HG02678 (cell line): ENCODE measurements around the gene PDK4.

ENCODE experiments used
- ATAC-seq: cut with Tn5 transposase; IDR thresholded peaks from one replicate; pipeline ENCODE4 v1.9.1; 2021; ENCODE audit warnings: mild to moderate bottlenecking, moderate library complexity; ENCODE audit not compliant: unreplicated experiment

Gene PDK4

DNA sequence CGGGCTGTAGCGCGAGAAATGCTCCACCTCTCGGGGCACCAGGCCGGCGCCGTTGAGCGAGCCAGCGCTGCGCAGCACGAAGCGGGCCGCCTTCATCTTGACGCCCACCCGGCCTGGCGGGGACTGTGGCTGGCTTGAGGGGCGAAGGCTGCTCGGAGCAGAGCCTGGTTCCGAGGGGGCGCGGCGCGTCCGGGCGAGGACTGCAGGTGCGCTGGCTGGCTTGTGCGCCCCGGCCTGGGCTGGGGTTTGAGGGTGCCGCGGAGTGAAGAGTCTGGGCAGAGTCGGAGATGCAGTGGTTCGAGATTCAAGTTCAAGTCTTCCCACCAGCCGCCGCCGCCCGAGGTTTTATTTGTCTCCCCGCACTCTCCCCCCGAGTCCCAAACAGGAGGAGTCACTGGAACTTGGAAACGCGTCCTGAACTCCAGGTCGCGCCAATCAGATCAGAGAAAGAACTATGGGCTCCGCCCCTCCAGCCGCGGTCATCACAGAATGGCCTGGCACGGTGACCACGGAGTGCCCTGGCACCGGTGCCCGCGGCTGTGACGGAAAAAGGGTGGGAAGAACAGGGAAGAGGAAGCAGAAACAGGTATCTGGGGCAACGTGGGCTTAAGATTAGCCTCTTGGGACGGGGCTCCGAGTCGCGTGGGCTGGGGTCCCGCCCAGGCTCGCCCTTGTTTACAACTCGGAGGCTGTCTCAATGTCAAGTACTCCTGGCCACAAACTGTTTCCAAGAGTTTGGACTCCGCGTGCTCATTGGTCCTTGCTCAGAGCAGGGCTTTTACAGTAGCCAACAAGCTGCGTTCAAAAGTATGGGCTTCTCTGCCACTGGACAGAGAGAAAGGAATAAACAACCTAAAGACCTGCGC is at the start of gene PDK4:
TSS of gene PDK4 (minus strand) at position 319 of the 866 bp plus-strand sequence. CDS start at position 96, 223 bp downstream.
- no peak for ATAC-seq

DNA sequence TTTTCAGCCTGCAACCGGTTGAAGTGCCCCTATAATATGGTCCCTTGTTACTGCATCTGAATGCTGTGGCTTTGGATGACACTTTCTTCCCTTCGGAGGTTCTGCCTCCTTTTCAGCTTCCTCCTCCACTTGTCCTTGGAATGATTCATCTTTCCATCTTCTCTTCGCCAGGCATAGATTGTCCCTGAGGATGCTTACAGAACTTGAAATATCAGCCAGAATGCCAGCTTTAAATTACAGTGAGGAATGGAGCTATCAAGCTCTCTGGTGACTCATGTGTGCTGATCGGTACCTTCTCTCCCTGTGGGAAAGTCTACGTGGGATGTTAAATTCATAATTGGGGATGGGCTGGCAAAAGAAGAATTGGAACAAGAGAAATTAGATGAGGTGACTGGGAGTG is 45.9 kb upstream of the PDK4 start:
- no peak for ATAC-seq

DNA sequence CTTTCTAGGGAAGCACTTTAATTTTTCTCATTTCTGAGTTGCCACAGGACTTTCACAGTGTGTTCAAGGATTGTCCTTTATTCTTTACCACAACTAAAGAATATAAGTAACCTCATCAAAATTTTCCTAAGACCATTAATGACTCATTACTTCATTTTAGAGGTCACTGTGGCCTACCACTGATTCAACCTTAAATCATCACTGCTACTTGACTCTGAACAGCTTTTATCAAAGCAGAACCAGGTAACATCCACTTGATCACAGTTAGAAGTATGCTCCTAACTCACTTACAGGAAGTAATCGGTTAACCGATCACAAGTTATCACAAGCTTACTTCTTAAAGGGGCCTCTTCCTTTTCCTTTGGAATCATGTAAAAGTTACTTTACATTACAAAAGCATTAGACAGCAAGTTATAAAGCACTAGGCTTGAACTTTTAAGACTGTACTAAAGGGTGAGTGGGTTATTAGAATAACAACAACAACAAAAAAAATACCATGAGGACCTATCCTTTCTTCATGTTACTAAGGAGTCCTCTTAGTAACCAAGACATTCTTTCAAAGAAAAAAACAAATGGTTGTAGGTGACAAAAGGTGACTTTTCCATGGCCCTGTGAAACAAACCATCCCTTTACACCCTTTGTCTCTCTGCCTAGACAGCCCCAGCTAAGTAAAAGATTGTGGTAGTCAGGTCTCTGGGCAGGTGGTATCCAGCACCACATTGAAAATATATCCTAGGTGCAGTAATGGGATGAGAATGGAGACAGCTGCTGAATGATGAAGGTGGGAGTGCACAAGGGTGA is 40.0 kb upstream of the PDK4 start:
- ATAC-seq, result no peak

DNA sequence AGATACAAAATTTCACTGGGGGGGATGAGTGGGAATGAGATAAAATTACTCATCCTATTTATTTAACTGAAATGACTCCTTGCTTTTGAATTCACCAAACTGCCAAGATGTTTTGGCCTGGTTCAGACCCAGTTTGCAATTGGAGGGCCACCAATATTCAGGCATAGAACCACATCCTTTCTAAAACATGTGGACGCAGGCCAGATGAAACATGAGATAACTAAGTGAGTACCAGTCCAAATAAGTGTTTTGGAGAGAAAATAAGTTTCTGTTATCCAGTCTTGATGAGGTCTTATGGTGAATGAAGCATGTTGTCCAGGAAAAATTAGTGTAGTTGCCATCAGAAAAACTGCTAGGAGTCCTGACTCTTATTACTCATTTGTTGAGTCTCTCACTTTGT is 36.3 kb upstream of the PDK4 start:
- no peak for ATAC-seq

DNA sequence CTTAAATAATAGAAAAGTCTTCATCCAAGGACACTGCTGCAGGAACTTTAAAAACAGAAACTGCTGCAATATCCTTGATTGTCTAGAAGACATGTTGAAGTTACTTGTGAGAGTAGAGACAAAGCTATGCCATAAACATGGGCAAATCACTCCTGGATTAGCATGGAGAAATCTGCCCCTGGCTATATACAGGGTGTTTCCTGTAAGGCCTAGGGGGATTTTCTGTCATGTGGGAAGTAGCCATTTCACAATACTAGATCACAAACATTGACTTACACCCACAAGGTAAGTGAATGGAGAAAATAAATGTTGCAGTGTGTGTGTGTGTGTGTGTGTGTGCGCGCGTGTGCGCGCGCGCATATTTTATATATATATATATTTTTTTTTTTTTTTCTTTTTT is 35.2 kb upstream of the PDK4 start:
- no peak for ATAC-seq

DNA sequence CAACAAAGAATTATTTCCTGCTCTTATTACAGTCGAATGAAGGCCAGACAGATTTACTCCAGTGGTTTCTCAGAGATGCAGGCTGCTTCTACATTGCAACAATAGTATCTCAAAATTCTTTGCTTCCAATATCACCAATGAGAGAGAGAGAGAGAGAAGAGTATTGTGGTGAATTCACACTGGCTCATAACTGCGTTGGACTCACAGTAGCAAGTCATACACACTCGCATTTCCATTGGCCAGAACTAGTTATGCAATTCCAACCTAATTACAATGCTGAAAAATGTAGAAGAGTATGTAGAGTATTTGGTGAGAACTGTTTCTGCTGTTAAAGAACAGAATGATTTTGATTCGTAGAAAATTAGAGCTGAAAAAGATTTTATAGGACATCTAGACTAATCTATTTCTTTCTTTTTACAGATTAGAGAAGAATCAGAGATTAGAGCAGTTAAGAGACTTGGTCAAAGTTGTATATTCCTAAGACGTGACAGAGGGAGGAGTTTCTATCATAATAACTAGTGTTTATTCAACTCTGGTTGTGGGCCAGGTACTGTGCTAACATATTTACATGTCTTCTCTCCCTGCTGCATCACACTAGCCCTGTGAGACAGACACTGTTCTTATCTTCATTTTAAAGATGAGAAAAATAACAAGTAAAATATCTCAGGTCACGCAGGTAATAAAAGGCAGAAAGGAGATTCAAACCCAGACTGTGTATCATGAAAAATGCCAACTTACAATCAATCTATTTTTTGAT is 34.6 kb upstream of the PDK4 start:
- ATAC-seq, result no peak

DNA sequence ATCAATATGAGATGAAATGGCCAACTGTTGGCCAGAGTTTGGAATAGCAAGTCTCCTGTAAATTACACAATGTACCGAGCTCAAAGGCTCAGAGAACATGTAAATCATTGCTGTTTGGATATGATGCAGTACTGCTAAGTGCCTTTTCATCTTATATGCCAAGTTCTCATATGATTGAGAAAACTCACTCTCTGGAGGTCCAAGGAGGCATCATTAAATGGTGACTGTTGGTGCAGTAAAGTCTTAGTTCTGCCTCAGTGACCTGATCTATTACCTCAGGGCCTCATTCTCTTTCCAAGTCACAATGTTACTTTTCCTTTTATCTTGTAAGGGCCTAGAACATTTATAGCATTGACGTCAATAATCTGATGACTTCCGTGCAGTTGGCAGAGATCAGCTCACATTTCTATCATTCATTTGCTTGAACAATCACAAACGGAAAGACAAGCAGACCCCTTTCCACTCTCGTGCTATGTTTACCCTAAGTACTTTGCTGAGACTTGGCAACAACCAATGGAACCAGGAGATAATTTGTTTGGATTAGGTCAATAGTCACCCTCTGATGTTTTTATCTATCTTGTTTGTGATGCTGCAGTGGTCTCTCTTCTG is 32.6 kb upstream of the PDK4 start:
- ATAC-seq, result no peak

DNA sequence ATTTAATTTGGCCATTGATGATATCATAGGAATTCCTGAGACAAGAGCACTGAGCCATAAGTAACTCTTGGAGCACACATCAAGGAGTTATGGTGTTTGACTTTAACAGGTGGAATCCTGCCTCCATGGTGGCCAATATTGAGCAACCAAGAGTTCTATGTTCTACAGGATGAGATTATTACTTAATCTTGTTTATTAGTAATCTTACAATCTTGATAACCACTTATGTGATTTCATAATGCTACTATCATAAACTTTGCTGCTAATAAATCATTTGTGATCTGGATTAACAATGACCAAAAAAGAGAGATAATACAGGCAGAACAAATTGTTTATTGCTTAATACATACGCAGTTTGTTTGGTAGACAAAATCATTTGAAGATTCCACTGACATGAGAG is 27.5 kb upstream of the PDK4 start:
- no peak for ATAC-seq

DNA sequence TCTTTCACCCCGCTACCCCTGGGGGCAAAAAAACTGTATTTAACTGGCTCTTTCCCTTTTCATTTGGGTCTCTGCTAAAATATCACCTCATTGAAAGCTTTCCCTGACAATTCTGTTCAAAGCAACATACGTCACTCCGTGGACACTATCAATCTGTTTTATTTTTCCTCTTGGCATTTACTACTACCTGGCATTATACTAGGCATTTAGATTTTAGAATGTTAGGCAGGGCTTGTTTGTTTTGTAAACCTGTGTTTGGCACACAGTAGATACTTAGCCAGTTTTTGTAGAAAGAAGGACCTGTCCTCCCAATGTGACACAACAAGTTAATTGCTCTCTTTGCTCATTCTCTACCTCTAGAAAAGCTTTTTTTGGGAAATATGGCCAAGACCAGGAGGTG is 26.5 kb upstream of the PDK4 start:
- no peak for ATAC-seq

DNA sequence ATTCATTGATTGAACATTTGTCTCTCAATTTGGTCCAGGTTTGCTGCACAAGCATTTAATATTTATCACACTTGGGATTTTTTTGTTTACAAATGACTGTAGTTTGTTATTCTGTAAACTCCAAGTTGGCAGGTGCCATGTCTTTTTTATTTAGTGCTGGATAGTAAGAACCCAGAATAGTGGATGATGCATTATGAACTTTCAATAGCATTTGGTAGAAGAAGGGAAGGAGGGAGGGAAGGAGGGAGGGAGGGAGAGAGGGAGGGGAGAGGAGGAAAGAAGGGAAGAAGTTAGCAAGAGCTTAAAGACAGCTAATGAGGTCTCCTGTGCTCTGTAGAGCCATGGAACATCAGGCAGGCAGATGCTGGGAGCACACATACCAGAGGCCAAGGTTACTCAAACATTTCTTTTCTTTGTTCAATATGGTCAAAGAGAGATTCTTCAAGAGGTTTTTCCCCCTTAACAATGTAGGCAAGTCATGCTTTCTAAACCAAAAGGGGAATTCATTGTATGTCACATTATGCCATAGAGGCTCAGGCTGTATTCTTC is 25.8 kb upstream of the PDK4 start:
- ATAC-seq, result no peak

DNA sequence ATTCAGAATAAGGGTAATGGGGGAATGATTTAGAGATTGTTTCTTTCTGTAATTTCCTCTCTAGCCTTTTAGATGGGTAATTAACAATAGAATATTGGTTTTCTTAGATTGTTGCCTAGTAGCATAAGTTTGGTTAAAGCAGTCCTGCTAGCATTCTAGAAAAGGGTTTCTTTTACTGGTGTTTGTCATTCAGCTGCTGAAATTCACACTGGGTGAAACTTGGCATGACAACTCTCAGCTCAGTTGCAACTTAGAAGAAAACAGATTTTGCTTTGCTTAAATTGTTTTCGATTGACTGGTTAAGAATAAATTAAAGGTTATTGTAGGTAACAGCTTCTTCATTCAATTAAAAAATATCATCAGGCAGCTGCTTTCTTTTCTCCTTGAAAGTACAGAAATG is 25.1 kb upstream of the PDK4 start:
- ATAC-seq, result no peak

DNA sequence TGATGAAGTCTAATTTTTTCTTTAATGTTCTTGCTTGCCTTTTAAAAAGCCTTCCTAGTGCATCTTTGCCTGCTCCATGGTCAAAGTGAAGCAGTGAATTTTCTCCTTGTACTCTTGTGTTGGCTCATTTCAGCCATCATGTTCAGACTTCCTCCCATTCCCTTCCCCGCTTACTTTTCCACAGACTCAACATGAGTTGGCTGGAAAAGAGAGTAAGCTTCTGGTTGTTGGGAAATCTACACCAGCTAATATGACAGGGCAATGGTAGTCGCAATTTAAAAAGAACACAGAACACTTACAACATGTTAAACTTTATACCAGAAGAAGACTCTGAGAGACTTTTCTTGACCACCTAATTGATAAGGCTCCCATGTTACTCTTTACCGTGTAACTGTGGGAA is 24.3 kb upstream of the PDK4 start:
- ATAC-seq, result no peak

DNA sequence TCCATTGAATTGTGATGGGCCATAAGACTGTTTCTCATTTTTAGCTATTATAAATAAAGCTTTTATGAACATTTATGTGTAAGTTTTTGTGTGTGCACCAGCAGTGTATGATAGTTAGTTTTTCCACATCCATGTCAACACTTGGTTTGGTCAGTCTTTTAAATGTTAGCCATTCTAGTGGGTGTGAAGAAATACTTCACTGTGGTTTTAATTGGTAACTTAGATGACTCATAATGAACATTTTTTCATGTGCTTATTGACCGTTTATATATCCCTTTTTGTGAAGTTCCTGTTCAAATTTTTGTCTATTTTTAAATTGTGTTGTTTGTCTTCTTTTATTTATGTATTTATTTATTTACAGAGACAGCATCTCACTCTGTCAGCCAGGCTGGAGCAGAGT is 23.6 kb upstream of the PDK4 start:
- no peak for ATAC-seq

DNA sequence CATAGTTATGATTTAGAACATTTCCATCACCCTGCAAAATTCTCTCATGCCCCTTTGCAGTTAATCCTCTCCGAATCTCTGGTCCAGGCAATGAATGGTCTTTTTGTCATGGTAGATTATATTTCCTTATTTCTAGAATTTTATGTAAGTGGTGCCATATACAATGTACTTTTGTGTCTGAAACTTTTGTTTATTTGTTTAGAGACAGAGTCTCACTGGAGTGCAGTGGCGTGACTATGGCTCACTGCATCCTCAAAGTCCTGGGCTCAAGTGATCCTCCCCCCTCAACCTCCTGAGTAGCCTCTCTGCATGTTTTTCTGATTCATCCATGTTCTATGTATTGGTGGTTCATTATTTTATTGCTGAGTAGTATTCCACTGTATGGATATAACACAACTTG is 23.2 kb upstream of the PDK4 start:
- ATAC-seq, result no peak

DNA sequence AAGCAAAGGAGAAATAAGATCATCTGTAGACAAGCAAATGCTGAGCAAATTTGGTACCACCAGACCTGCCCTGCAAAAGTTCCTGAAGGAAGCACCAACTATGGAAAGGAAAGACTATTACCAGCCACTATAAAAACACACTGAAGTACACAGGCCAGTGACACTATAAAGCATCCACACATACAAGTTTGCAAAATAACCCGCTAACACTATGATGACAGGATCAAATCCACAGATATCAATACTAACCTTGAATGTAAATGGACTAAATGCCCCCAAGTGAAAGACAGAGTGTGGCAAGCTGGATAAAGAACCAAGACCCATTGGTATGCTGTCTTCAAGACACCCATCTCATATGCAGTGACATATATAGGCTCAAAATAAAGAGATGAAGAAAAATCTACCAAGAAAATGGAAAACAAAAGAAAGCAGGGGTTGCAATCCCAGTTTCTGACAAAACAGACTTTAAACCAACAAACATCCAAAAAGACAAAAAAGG is 18.2 kb upstream of the PDK4 start:
- no peak for ATAC-seq

DNA sequence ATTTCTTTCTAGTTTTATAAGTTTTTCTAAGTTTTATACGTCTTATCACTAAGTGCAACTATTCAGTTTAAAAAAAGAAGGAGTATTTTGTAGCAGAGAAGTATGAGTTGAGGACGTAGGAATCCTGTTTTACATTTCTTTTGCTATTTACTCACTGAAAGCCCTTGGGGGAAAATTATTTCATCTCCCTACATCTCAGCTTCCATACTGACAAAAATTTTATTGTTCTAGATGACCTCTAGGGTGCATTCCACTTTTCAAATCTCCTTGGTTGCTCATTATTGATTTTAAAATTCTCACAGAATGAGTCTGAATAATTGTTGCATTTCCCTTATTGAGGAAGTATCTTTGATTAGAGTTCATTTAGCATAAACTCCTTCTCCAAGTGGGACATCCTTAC is 14.9 kb upstream of the PDK4 start:
- ATAC-seq, result no peak

DNA sequence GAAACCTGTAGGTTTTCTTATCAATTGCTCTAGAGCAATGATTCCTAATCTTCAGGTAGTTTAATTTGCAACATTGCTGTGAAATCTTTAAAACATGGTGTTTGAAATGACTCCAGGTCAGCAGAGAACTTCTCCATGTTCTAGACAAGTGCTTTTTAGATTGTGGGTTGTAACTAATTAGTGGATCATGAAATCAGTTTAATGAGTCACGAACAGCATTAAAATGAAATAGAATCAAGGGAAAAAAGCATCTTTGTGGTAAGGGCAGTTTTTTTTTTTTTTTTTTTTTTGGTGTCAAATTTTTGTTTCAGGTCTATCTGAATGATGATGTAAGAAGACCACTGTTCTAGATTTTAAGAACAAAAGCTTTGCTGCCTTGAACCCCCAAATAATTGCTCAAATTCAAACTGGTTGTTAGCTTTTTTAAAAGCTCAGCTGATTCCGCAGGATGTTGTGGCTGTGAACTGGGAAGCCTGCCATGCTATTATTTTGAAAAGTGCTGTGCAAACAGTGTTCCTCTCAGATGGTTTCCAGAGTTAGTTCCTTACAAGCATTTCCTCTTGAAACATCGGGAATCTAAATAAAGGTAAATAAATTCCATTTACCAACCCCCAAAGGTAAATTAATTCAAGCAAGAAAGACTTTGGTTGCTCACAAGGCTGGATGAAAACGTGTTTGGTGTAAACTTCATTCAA is 13.1 kb upstream of the PDK4 start:
- ATAC-seq, result no peak

DNA sequence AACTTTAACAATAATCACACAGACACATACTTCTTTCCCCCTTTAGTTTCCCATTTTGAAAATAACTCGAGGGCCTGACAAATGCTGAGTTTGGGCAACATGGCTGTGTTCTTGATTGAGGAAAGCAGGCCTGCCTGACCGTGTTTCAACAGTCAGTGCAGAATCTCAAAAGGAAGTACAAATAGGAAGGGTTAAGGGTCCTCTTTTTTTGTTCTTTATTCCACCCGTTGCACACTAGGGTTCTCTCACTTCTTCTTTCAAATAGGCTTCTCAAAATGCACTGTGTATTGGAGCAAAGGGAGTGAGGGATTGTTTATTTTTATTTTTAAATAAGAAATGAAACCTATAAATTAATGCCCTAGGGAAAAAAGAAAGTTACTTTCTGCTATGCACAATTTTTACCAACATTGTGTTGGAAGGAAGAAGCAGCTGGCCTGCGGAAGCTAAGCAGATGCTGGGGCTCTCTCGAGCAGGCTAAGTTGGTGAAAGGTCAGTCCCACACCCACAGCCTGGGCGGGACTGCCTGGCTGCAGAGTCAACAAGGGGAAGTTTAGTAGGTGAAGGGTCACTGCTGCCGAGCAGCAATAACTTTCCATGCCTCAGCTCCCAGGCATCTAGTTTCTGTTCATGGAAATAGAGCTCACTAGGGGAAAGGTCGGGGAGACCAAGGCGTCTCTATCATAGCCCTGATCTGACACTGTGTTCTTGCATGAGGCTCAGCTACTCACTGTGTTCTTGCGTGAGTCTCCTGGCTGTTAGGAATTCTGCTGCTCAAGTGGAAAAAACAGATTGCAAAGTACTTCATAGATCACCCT is 12.2 kb upstream of the PDK4 start:
- ATAC-seq, result peak; percentile 98

DNA sequence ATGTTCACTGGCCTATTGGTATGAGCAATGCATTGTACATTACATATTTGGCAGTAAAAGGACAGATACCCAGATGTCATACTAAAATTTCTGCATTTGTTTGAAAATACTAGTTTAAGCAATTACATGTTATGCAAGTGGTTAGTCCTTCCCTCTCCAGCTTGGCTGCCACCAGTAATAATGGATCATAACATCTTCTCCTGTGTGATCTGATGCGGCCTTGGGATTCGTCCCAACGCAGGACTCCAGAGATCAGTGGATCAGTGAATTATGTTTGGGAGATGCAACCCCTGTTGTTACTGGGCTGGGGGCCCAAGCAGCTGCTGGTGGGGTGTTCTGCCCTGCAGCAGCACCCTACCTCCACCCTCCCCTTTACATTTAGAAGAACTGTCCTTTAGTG is 11.2 kb upstream of the PDK4 start:
- no peak for ATAC-seq
